OCI-LY1 (cell line): ENCODE data around the gene KRTAP10-2.

Experiments
- H2AFZ ChIP-seq: fragments of 200-600 bp; sonication (generic), shearing (Covaris generic); 2 replicates; pipeline ENCODE4 v1.6.0; 2014; ENCODE audit warnings: antibody characterized with exemption, mild to moderate bottlenecking, low read length
- H3F3A ChIP-seq: fragments of 200-600 bp; sonication (generic), shearing (Covaris generic); 2 replicates; pipeline ENCODE4 v1.6.0; 2014; ENCODE audit warnings: mild to moderate bottlenecking, antibody characterized with exemption, low read length, moderate library complexity; ENCODE audit not compliant: insufficient read depth
- H3K27ac ChIP-seq: fragments of 200-600 bp; sonication (generic); 2 replicates; pipeline ENCODE4 v1.5.1; 2014; ENCODE audit warnings: low read length, mixed run types, mild to moderate bottlenecking, low read depth; ENCODE audit not compliant: poor library complexity, severe bottlenecking
- H3K27me3 ChIP-seq: fragments of 200-600 bp; sonication (generic); 2 replicates; pipeline ENCODE4 v1.6.0; 2014; ENCODE audit warnings: antibody characterized with exemption, mild to moderate bottlenecking, low read length, moderate library complexity; ENCODE audit not compliant: insufficient read depth
- H3K36me3 ChIP-seq: fragments of 200-600 bp; sonication (generic); 2 replicates; pipeline ENCODE4 v1.6.1; 2014; ENCODE audit warnings: mild to moderate bottlenecking, antibody characterized with exemption, low read length, moderate library complexity, mixed read lengths; ENCODE audit not compliant: insufficient read depth
- H3K4me1 ChIP-seq: fragments of 200-600 bp; sonication (generic); 2 replicates; pipeline ENCODE4 v1.5.1; 2014; ENCODE audit warnings: mild to moderate bottlenecking, low read length, moderate library complexity; ENCODE audit not compliant: insufficient read depth, severe bottlenecking
- H3K4me2 ChIP-seq: fragments of 200-600 bp; sonication (generic), shearing (Covaris generic); 2 replicates; pipeline ENCODE4 v1.6.1; 2014; ENCODE audit warnings: low read length
- H3K4me3 ChIP-seq: fragments of 200-600 bp; sonication (generic); 2 replicates; pipeline ENCODE4 v1.5.1; 2014; ENCODE audit warnings: low read length, low read depth, mild to moderate bottlenecking, mixed read lengths; ENCODE audit not compliant: poor library complexity, severe bottlenecking
- H3K79me2 ChIP-seq: fragments of 200-600 bp; shearing (Covaris generic); 2 replicates; pipeline ENCODE4 v1.6.1; 2016; ENCODE audit warnings: mixed run types, low read length, mixed read lengths; ENCODE audit not compliant: insufficient read depth
- H3K9ac ChIP-seq: fragments of 200-600 bp; sonication (generic), shearing (Covaris generic); 2 replicates; pipeline ENCODE4 v1.6.1; 2014; ENCODE audit warnings: mild to moderate bottlenecking, low read length, mixed read lengths
- H3K9me2 ChIP-seq: fragments of 200-600 bp; sonication (generic), shearing (Covaris generic); 2 replicates; pipeline ENCODE4 v1.6.1; 2014; ENCODE audit warnings: low read depth, mild to moderate bottlenecking, low read length, mixed read lengths
- H3K9me3 ChIP-seq: fragments of 200-600 bp; shearing (Covaris generic); 2 replicates; pipeline ENCODE4 v1.6.1; 2014; ENCODE audit warnings: low read length, mixed read lengths
- H4K20me1 ChIP-seq: fragments of 200-600 bp; sonication (generic), shearing (Covaris generic); 2 replicates; pipeline ENCODE4 v1.6.0; 2016; ENCODE audit warnings: mild to moderate bottlenecking, low read length; ENCODE audit not compliant: insufficient read depth
- EZH2 ChIP-seq: fragments of 200-600 bp; sonication (generic), shearing (Covaris generic); IDR thresholded peaks from 2 replicates; pipeline ENCODE4 v1.8.0; 2017; ENCODE audit warnings: borderline replicate concordance, mixed run types, mild to moderate bottlenecking, antibody characterized with exemption, low read length, moderate library complexity, mixed read lengths
- TF ChIP-seq, protein P1 (sequence below): fragments of 200-600 bp; sonication (generic), shearing (Covaris generic); IDR thresholded peaks from 2 replicates; pipeline ENCODE4 v1.5.1; 2017; ENCODE audit warnings: mild to moderate bottlenecking, antibody characterized with exemption, low read length, moderate library complexity, mixed read lengths

Gene KRTAP10-2

DNA sequence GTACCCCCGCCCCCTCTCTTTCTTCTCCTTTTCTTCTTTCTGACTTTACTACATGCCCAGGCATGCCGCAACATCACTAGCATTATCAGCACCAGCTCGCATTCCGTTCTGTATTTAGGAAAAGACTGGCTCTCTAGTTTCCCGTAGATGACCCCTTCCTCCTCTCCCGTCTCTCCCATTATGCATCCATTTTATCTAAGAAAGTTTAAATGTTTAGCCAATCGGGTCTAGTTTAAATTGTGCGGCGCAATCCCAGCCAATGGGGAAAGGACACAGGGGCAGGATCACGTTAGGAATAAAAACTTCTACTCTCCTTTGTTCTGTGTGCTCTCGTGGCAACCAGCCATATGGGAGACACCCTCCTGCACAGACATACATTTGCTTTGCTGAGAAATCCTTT lies 46.8 kb upstream of the KRTAP10-2 start:
- no peaks in the 10 kb centered on the region for H3K9me2 ChIP-seq
- no peak overlapping the region for H2AFZ ChIP-seq
- H3K4me2 ChIP-seq = no peak overlapping the region
- H3K27ac ChIP-seq = no peak overlapping the region
- H4K20me1 ChIP-seq = no peaks in the 10 kb centered on the region
- H3K9me3 ChIP-seq = no peaks in the 10 kb centered on the region
- no peaks in the 10 kb centered on the region for H3K27me3 ChIP-seq
- H3K4me3 ChIP-seq = no peak overlapping the region
- H3K9ac ChIP-seq = no peak overlapping the region
- no peaks in the 10 kb centered on the region for H3K79me2 ChIP-seq
- H3K36me3 ChIP-seq = no peaks in the 10 kb centered on the region
- H3K4me1 ChIP-seq = no peaks in the 10 kb centered on the region
- no peak for TF ChIP-seq EZH2
- TF ChIP-seq, protein P1, sequence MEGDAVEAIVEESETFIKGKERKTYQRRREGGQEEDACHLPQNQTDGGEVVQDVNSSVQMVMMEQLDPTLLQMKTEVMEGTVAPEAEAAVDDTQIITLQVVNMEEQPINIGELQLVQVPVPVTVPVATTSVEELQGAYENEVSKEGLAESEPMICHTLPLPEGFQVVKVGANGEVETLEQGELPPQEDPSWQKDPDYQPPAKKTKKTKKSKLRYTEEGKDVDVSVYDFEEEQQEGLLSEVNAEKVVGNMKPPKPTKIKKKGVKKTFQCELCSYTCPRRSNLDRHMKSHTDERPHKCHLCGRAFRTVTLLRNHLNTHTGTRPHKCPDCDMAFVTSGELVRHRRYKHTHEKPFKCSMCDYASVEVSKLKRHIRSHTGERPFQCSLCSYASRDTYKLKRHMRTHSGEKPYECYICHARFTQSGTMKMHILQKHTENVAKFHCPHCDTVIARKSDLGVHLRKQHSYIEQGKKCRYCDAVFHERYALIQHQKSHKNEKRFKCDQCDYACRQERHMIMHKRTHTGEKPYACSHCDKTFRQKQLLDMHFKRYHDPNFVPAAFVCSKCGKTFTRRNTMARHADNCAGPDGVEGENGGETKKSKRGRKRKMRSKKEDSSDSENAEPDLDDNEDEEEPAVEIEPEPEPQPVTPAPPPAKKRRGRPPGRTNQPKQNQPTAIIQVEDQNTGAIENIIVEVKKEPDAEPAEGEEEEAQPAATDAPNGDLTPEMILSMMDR = no peak
- H3F3A ChIP-seq = no peaks in the 10 kb centered on the region

DNA sequence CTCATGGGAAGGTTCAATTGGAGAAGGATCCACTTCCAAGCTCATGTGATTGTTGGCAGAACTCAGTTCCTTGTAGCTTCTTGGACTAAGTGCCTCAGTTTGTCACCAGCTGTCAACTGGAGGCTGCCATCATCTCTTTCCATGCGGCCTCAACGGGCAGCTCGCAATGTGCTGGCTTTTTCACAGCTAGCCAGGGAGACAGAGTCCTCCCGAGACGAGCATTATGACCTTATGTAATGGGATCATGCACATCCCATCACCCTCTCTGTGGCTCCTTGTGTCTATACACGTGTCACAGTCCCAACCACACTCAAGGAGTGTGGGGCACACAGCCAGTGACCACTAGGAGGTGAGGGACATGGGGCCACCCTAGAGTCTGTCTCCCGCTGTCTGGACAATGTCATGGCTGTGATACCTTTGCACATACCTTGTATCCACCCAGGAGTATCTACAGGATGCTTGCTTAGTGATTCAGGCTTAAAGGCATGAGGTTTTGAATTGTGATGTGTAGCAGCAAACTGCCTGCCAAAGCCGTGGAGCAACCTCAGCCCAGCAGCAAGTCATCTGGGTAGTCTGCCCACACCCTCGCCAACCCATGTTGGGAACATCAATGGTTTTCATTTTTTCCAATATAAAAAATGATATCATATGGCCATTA lies 44.9 kb upstream of the KRTAP10-2 start:
- Histone ChIP-seq H3K9me2 (no peaks in the 10 kb centered on the region), H2AFZ (no peak overlapping the region), H3K36me3 (no peaks in the 10 kb centered on the region), H4K20me1 (no peaks in the 10 kb centered on the region), H3K4me3 (no peak overlapping the region), H3F3A (no peaks in the 10 kb centered on the region), H3K27me3 (no peaks in the 10 kb centered on the region), H3K4me1 (no peaks in the 10 kb centered on the region), H3K4me2 (no peak overlapping the region), H3K27ac (no peak overlapping the region), H3K9me3 (no peaks in the 10 kb centered on the region), H3K79me2 (no peaks in the 10 kb centered on the region), H3K9ac (no peak overlapping the region)
- no peak for TF ChIP-seq EZH2
- TF ChIP-seq, protein P1 = no peak

DNA sequence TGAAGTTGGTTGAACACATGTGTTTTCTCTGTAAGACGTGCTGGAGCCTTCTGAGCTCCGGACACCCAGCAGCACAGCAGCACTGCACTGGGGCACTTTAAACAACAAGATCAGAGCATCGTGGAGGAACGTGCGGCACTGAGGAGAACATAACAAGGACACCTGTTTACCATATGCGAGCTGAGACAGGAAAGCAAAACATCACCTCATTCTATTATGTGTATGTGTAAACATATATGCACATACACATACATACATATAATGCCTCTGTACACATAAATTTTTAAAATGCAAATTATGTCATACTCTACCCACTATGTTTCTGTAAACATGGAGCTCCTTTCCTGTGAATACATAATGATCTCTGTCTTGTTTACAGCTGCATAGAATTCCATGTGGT lies 44.2 kb upstream of the KRTAP10-2 start:
- Histone ChIP-seq H3F3A (no peaks in the 10 kb centered on the region), H3K9ac (no peak overlapping the region), H3K9me2 (no peaks in the 10 kb centered on the region), H3K9me3 (no peaks in the 10 kb centered on the region), H3K27ac (no peak overlapping the region), H3K79me2 (no peaks in the 10 kb centered on the region), H2AFZ (no peak overlapping the region), H3K36me3 (no peaks in the 10 kb centered on the region), H3K4me1 (no peaks in the 10 kb centered on the region), H3K4me3 (no peak overlapping the region), H3K4me2 (no peak overlapping the region), H3K27me3 (no peaks in the 10 kb centered on the region), H4K20me1 (no peaks in the 10 kb centered on the region)
- no peak for TF ChIP-seq EZH2
- TF ChIP-seq, protein P1 = no peak
